ENCODE measurements around the gene IFI30. TPM values are rescaled to one million over a fixed set of nuclear protein-coding genes. Genes with fewer than 3 reads are reported as not detected.
A peak's percentile ranks its signal among the peaks of the same experiment; 100 is the strongest.

The IFI30 gene
- total RNA-seq, result 100 to 1,000 TPM in 1 of 2 donors, 10 to 100 TPM in 1; 60.2 to 129 TPM
- 100 to 1,000 TPM in 1 of 2 donors, 10 to 100 TPM in 1; 89.0 to 130 TPM for polyA plus RNA-seq

DNA sequence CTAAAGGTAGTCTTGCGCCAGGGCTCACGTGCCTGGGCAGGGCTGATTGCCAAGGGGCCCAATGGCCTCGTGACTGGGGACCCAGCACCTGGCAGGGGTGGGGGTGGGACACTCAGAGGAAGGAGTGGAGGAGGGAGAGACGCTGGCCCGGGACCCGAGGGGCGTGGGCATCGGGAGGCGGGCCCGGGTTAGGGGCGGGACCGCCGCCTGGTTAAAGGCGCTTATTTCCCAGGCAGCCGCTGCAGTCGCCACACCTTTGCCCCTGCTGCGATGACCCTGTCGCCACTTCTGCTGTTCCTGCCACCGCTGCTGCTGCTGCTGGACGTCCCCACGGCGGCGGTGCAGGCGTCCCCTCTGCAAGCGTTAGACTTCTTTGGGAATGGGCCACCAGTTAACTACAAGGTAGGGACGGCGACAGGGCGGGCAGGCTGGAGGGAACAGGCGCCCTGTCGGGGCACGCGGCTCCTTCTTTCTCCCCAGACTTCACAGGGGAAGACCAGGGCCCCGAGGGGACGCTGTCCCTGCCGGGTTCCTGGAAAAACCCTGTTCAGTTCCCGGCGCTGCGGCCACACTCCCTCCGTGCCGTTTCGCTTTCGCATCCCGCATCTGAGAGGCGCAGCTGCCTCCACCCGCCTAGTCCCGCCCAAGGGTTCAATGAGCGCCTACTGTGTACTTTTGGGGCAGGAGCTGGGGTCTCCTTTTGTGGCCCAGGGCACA is at the start of gene IFI30:
Gene IFI30 (plus strand): TSS at position 242 of the 717 bp plus-strand sequence. CDS start 29 bp downstream, at position 271.
- Histone ChIP-seq H3K4me3 (ENCODE audit: low read depth in 1 of 3, low read length in 3 of 3) (peak within 1 kb of the TSS; percentile 63 to 89 (median 83)), H3K36me3 (ENCODE audit: control insufficient read depth in 4 of 4, insufficient read depth in 3 of 4, low read depth in 1 of 4, low read length in 3 of 4) (peaks cover 0 to 8% (median 4%) of the 10 kb centered on the region in 4 donors), H3K4me1 (ENCODE audit: control insufficient read depth in 4 of 4, insufficient read depth in 4 of 4, low read length in 3 of 4) (peaks cover 4 to 13% (median 8%) of the 10 kb centered on the region in 4 donors), H3K9me3 (ENCODE audit: control insufficient read depth in 4 of 4, low read length in 3 of 4) (no peaks in the 10 kb centered on the region), H3K9ac (ENCODE audit: low read depth in 1 of 2, low read length in 2 of 2) (peak within 1 kb of the TSS; percentile 42 to 60), H3K27me3 (ENCODE audit: control insufficient read depth in 4 of 4, insufficient read depth in 4 of 4, low read length in 3 of 4) (no peaks in the 10 kb centered on the region), H3K27ac (ENCODE audit: low read depth in 1 of 2, low read length in 2 of 2) (peak within 1 kb of the TSS; percentile 77 to 86)
- TF ChIP-seq GABPA (IDR thresholded peaks at IDR 0.05 in 1 of 2, conservative IDR thresholded peaks at IDR 0.05 in 1 of 2) (peak in 1 of 2 donors; percentile 39), SP1 (IDR thresholded peaks at IDR 0.05) (peak; percentile 5), YY1 (IDR thresholded peaks at IDR 0.05) (peak; percentile 71), HNF4G (IDR thresholded peaks at IDR 0.05) (no peak), RAD21 (IDR thresholded peaks at IDR 0.05) (no peak), TAF1 (conservative IDR thresholded peaks at IDR 0.05) (peak; percentile 89), FOXA2 (IDR thresholded peaks at IDR 0.05) (no peak), JUND (IDR thresholded peaks at IDR 0.05) (peak in 1 of 2 donors; percentile 23), HNF4A (conservative IDR thresholded peaks at IDR 0.05) (peak; percentile 4 to 18)
- TF ChIP-seq, protein P1, sequence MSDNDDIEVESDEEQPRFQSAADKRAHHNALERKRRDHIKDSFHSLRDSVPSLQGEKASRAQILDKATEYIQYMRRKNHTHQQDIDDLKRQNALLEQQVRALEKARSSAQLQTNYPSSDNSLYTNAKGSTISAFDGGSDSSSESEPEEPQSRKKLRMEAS (IDR thresholded peaks at IDR 0.05), result peak; percentile 9
- TF ChIP-seq, protein P2, sequence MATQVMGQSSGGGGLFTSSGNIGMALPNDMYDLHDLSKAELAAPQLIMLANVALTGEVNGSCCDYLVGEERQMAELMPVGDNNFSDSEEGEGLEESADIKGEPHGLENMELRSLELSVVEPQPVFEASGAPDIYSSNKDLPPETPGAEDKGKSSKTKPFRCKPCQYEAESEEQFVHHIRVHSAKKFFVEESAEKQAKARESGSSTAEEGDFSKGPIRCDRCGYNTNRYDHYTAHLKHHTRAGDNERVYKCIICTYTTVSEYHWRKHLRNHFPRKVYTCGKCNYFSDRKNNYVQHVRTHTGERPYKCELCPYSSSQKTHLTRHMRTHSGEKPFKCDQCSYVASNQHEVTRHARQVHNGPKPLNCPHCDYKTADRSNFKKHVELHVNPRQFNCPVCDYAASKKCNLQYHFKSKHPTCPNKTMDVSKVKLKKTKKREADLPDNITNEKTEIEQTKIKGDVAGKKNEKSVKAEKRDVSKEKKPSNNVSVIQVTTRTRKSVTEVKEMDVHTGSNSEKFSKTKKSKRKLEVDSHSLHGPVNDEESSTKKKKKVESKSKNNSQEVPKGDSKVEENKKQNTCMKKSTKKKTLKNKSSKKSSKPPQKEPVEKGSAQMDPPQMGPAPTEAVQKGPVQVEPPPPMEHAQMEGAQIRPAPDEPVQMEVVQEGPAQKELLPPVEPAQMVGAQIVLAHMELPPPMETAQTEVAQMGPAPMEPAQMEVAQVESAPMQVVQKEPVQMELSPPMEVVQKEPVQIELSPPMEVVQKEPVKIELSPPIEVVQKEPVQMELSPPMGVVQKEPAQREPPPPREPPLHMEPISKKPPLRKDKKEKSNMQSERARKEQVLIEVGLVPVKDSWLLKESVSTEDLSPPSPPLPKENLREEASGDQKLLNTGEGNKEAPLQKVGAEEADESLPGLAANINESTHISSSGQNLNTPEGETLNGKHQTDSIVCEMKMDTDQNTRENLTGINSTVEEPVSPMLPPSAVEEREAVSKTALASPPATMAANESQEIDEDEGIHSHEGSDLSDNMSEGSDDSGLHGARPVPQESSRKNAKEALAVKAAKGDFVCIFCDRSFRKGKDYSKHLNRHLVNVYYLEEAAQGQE (IDR thresholded peaks at IDR 0.05), result peak; percentile 91
- DNase-seq (ENCODE audit: low spot score), result peak; percentile 71
- under 1% methylated on average over 47 of the region's 47 CpGs for WGBS

DNA sequence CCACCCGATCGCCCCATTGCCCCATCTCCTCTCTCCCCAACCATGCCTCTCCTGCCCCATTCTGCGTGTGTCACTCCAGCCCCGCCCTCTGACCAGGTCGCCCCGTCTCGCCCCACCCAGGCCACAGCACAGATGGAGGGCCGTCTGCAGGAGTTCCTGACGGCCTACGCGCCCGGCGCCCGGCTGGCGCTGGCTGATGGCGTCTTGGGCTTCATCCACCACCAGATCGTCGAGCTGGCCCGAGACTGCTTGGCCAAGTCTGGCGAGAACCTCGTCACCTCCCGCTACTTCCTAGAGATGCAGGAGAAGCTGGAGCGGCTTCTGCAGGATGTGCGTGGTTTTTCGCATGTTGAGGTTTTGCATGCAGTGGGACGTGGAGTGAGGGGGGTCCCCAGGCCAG is 49.8 kb upstream of the IFI30 start:
- Histone ChIP-seq H3K4me3 (ENCODE audit: low read depth in 1 of 3, low read length in 3 of 3) (no peak overlapping the region), H3K9ac (ENCODE audit: low read depth in 1 of 2, low read length in 2 of 2) (no peak overlapping the region), H3K27ac (ENCODE audit: low read depth in 1 of 2, low read length in 2 of 2) (no peak overlapping the region), H3K36me3 (ENCODE audit: control insufficient read depth in 4 of 4, insufficient read depth in 3 of 4, low read depth in 1 of 4, low read length in 3 of 4) (peaks cover 4 to 45% (median 20%) of the 10 kb centered on the region in 4 donors), H3K4me1 (ENCODE audit: control insufficient read depth in 4 of 4, insufficient read depth in 4 of 4, low read length in 3 of 4) (peaks cover 0 to 7% (median 2%) of the 10 kb centered on the region in 4 donors), H3K9me3 (ENCODE audit: control insufficient read depth in 4 of 4, low read length in 3 of 4) (no peaks in the 10 kb centered on the region), H3K27me3 (ENCODE audit: control insufficient read depth in 4 of 4, insufficient read depth in 4 of 4, low read length in 3 of 4) (no peaks in the 10 kb centered on the region)
- TF ChIP-seq NR2F2 (IDR thresholded peaks at IDR 0.05), result no peak
- no peak for TF ChIP-seq EGR1 (IDR thresholded peaks at IDR 0.05; ENCODE audit: low read depth in 2 of 2)
- TF ChIP-seq, protein P3, sequence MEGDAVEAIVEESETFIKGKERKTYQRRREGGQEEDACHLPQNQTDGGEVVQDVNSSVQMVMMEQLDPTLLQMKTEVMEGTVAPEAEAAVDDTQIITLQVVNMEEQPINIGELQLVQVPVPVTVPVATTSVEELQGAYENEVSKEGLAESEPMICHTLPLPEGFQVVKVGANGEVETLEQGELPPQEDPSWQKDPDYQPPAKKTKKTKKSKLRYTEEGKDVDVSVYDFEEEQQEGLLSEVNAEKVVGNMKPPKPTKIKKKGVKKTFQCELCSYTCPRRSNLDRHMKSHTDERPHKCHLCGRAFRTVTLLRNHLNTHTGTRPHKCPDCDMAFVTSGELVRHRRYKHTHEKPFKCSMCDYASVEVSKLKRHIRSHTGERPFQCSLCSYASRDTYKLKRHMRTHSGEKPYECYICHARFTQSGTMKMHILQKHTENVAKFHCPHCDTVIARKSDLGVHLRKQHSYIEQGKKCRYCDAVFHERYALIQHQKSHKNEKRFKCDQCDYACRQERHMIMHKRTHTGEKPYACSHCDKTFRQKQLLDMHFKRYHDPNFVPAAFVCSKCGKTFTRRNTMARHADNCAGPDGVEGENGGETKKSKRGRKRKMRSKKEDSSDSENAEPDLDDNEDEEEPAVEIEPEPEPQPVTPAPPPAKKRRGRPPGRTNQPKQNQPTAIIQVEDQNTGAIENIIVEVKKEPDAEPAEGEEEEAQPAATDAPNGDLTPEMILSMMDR (IDR thresholded peaks at IDR 0.05; ENCODE audit: low read depth, low read length, missing input control), result no peak
- no peak for TF ChIP-seq YY1 (IDR thresholded peaks at IDR 0.05)
- TF ChIP-seq, protein P1 (IDR thresholded peaks at IDR 0.05), result no peak
- TF ChIP-seq HNF4A (conservative IDR thresholded peaks at IDR 0.05), result no peak
- no peak for TF ChIP-seq FOXA1 (IDR thresholded peaks at IDR 0.05)
- TF ChIP-seq RXRA (IDR thresholded peaks at IDR 0.05), result no peak
- no peak for DNase-seq (ENCODE audit: low spot score)
- whole genome bisulfite sequencing, result 88% methylated on average over 26 of the region's 26 CpGs
